ENCODE results near the gene TTLL10.
"Not testable (repeated sequence)": the region's sequence is repeated elsewhere in the genome, so short reads cannot be mapped to it uniquely, and the experiment has no call there.

Gene TTLL10

GRCh38 chr1:1150100-1150499 is 23.6 kb upstream of the TTLL10 start:
- H2AFZ ChIP-seq (ENCODE audit: low read depth): no peak overlapping the region

GRCh38 chr1:1151306-1151705 is 22.4 kb upstream of the TTLL10 start:
- Histone ChIP-seq H3K27ac (no peak overlapping the region), H3K4me2 (no peak overlapping the region), H3K4me3 (IDR thresholded peaks at IDR 0.05; ENCODE audit: insufficient read depth, low read depth, low read length) (no peak overlapping the region), H4K20me1 (ENCODE audit: insufficient read depth) (no peaks in the 10 kb centered on the region), H3K4me1 (ENCODE audit: low read depth, poor library complexity, severe bottlenecking) (peaks cover 6% of the 10 kb centered on the region), H2AFZ (ENCODE audit: low read depth) (no peak overlapping the region), H3K36me3 (ENCODE audit: insufficient read depth) (no peaks in the 10 kb centered on the region), H3K9ac (no peak overlapping the region), H3K27me3 (ENCODE audit: insufficient read depth, low read depth) (peaks cover 68% of the 10 kb centered on the region), H3K79me2 (ENCODE audit: insufficient read depth, low read depth) (no peaks in the 10 kb centered on the region)
- no peak for TF ChIP-seq CTCF (conservative IDR thresholded peaks at IDR 0.05; ENCODE audit: low read depth, low read length)

More at GRCh38 chr1:1150100-1150499, 23.6 kb upstream of the TTLL10 start:
- H3K4me3 ChIP-seq (IDR thresholded peaks at IDR 0.05; ENCODE audit: insufficient read depth, low read depth, low read length): no peak overlapping the region
- H4K20me1 ChIP-seq (ENCODE audit: insufficient read depth): no peaks in the 10 kb centered on the region
- H3K36me3 ChIP-seq (ENCODE audit: insufficient read depth): no peaks in the 10 kb centered on the region
- peaks cover 56% of the 10 kb centered on the region for H3K27me3 ChIP-seq (ENCODE audit: insufficient read depth, low read depth)
- H3K79me2 ChIP-seq (ENCODE audit: insufficient read depth, low read depth): no peaks in the 10 kb centered on the region
- no peak overlapping the region for H3K27ac ChIP-seq
- H3K4me1 ChIP-seq (ENCODE audit: low read depth, poor library complexity, severe bottlenecking): peaks cover 16% of the 10 kb centered on the region
- no peak for TF ChIP-seq CTCF (conservative IDR thresholded peaks at IDR 0.05; ENCODE audit: low read depth, low read length)
- no peak overlapping the region for H3K9ac ChIP-seq
- no peak overlapping the region for H3K4me2 ChIP-seq

- not testable (repeated sequence) for H3K4me2 ChIP-seq; H3K36me3 ChIP-seq (ENCODE audit: insufficient read depth); H3K4me3 ChIP-seq (IDR thresholded peaks at IDR 0.05; ENCODE audit: insufficient read depth, low read depth, low read length); H3K9ac ChIP-seq; H2AFZ ChIP-seq (ENCODE audit: low read depth); H3K4me1 ChIP-seq (ENCODE audit: low read depth, poor library complexity, severe bottlenecking); H3K79me2 ChIP-seq (ENCODE audit: insufficient read depth, low read depth); H3K27ac ChIP-seq; H4K20me1 ChIP-seq (ENCODE audit: insufficient read depth)
- H3K27me3 ChIP-seq (ENCODE audit: insufficient read depth, low read depth): peaks cover 67% of the 10 kb centered on the region
Measured at GRCh38 chr1:1152431-1152830, 21.2 kb upstream of the TTLL10 start.

GRCh38 chr1:1153215-1153614 is 20.5 kb upstream of the TTLL10 start:
- H3K36me3 ChIP-seq (ENCODE audit: insufficient read depth); H3K4me3 ChIP-seq (IDR thresholded peaks at IDR 0.05; ENCODE audit: insufficient read depth, low read depth, low read length); H3K4me2 ChIP-seq; H3K27ac ChIP-seq; H4K20me1 ChIP-seq (ENCODE audit: insufficient read depth); H2AFZ ChIP-seq (ENCODE audit: low read depth); H3K79me2 ChIP-seq (ENCODE audit: insufficient read depth, low read depth); H3K9ac ChIP-seq; H3K4me1 ChIP-seq (ENCODE audit: low read depth, poor library complexity, severe bottlenecking): not testable (repeated sequence)
- peaks cover 59% of the 10 kb centered on the region for H3K27me3 ChIP-seq (ENCODE audit: insufficient read depth, low read depth)

GRCh38 chr1:1153874-1154273 is 19.8 kb upstream of the TTLL10 start:
- Histone ChIP-seq H3K79me2 (ENCODE audit: insufficient read depth, low read depth) (no peaks in the 10 kb centered on the region), H3K27ac (no peak overlapping the region), H3K36me3 (ENCODE audit: insufficient read depth) (no peaks in the 10 kb centered on the region), H3K27me3 (ENCODE audit: insufficient read depth, low read depth) (peaks cover 54% of the 10 kb centered on the region), H3K9ac (no peak overlapping the region), H4K20me1 (ENCODE audit: insufficient read depth) (no peaks in the 10 kb centered on the region), H3K4me1 (ENCODE audit: low read depth, poor library complexity, severe bottlenecking) (peaks cover 7% of the 10 kb centered on the region), H3K4me3 (IDR thresholded peaks at IDR 0.05; ENCODE audit: insufficient read depth, low read depth, low read length) (no peak overlapping the region), H3K4me2 (no peak overlapping the region), H2AFZ (ENCODE audit: low read depth) (no peak overlapping the region)
- TF ChIP-seq CTCF (conservative IDR thresholded peaks at IDR 0.05; ENCODE audit: low read depth, low read length): no peak
